Left lung (tissue), 10 donors: Measurements from ENCODE around the gene PMP22. TPM values are rescaled to one million over a fixed set of nuclear protein-coding genes. Genes with fewer than 3 reads are reported as not detected.
A peak's percentile ranks its signal among the peaks of the same experiment; 100 is the strongest.

ENCODE experiments used
- ATAC-seq: fragments of 200-7000 bp; cut with Tn5 transposase; one replicate; pipeline ENCODE4 v1.9.1; 2020; ENCODE audit warnings: moderate library complexity
- DNase-seq, 4 donors: peaks; one replicate each; pipeline ENCODE4 v3.0.0-alpha.2; 2013 to 2020
- H3K27ac ChIP-seq, 2 donors: fragments of 200-600 bp; sonication (generic) in 1 of 2; one replicate each; pipeline versions ENCODE4 v1.5.0 to v1.8.0; 2020 to 2021
- H3K27me3 ChIP-seq, 2 donors: fragments of 200-600 bp; sonication (generic) in 1 of 2; one replicate each; pipeline versions ENCODE4 v1.5.0 to v1.8.0; 2020 to 2021
- H3K36me3 ChIP-seq, 2 donors: fragments of 200-600 bp; sonication (generic) in 1 of 2; one replicate each; pipeline versions ENCODE4 v1.5.0 to v1.8.0; 2020 to 2021
- H3K4me1 ChIP-seq, 2 donors: fragments of 200-600 bp; one replicate each; pipeline ENCODE4 v1.8.0; 2021
- H3K4me3 ChIP-seq, 2 donors: fragments of 200-600 bp; sonication (generic) in 1 of 2; one replicate each; pipeline versions ENCODE4 v1.5.0 to v1.8.0; 2020 to 2021; ENCODE audit warnings: mild to moderate bottlenecking in 1 of 2
- H3K9me3 ChIP-seq, 2 donors: fragments of 200-600 bp; sonication (generic) in 1 of 2; one replicate each; pipeline versions ENCODE4 v1.5.0 to v1.8.0; 2020 to 2021
- CTCF ChIP-seq, 2 donors: fragments of 200-600 bp; sonication (generic) in 1 of 2; IDR thresholded peaks; one replicate each; pipeline versions ENCODE4 v1.5.0 to v1.8.0; 2021; ENCODE audit warnings: antibody characterized with exemption in 2 of 2
- intact Hi-C, 2 donors: fragments of 100-400 bp; cut with DNase I; formaldehyde crosslinking; loops; one replicate each; pipeline versions ENCODE4 v1.11.2 to v1.14.2; 2022
- polyA plus RNA-seq, 6 donors: library from polyadenylated mRNA; unstranded; fragments of 120-200 nt; gene quantifications; one replicate each; pipeline ENCODE4 v1.2.1, GENCODE V29; 2013; ENCODE audit not compliant: insufficient read length in 6 of 6
- total RNA-seq, 2 donors: library from RNA; stranded (reverse); fragmentation: NEBNext Ultra II Directional; extraction: Animal tissue kit (Norgen Biotek cat#: 25700); gene quantifications; one replicate each; pipeline ENCODE4 v1.2.1, GENCODE V29; 2021
- donor health status: DM: no; HTN: yes; CAD: no.
- donor health status: DM: no; HTN: no; CAD: no.

PMP22 gene
- total and polyA plus RNA-seq, 8 donors, result 109 to 165 (median 135) TPM

- Histone ChIP-seq H3K4me1 (no peaks in the 10 kb centered on the region), H3K27ac (no peak overlapping the region), H3K27me3 (no peaks in the 10 kb centered on the region), H3K9me3 (no peaks in the 10 kb centered on the region), H3K4me3 (no peak overlapping the region), H3K36me3 (no peaks in the 10 kb centered on the region)
- DNase-seq, result no peak
- intact Hi-C loops, result no loop called here
- TF ChIP-seq CTCF (IDR thresholded peaks at IDR 0.05), result no peak
- peak; percentile 49 for ATAC-seq
Measured at GRCh38 chr17:15298176-15298575, 33.0 kb upstream of the PMP22 start.

DNA sequence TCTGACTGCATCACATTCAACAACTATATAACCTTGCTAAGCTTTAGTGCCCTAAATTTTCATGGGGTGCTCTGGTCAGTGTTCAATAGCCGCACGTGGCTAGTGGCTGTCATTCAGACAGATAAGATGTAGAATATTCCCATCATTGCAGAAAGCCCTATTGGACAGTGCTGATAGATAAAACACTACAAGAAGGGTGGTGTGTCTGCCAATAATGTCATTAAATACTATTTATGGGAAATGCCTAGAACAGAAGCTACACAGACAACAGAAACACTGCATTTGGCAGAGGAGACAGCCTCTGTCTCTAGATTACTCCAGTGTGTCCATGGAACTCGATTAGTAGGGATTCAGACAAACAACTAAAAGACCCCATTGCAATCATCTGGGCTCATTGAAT, 28.4 kb upstream of the PMP22 start:
- no peak overlapping the region for H3K4me3 ChIP-seq
- no peak overlapping the region for H3K27ac ChIP-seq
- no peak for DNase-seq
- no peaks in the 10 kb centered on the region for H3K36me3 ChIP-seq
- intact Hi-C loops, result no loop called here
- TF ChIP-seq CTCF (IDR thresholded peaks at IDR 0.05), result no peak
- ATAC-seq, result no peak
- no peaks in the 10 kb centered on the region for H3K4me1 ChIP-seq
- no peaks in the 10 kb centered on the region for H3K27me3 ChIP-seq
- H3K9me3 ChIP-seq, result no peaks in the 10 kb centered on the region

- no peak overlapping the region for H3K4me3 ChIP-seq
- ATAC-seq, result peak; percentile 81
- intact Hi-C loops, result no loop called here
Measured at GRCh38 chr17:15291674-15292361, 26.7 kb upstream of the PMP22 start.

DNA sequence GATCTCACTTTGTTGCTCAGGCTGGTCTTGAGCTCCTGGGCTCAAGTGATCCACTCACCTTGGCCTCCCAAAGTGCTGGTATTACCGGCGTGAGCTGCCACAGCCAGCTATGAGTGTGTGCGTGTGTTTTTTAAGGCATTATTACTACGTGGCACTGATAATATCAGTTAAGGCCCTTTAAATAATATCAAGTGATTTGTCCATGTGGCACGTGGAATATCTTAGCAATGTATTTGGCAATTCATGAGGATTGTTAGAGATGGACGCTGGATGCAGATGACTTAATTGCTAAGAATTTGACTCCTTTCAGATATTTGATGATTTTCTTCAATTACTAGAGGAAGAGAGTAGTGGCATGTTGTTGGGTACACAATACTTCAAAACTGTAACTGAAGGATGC, 25.5 kb upstream of the PMP22 start:
- Histone ChIP-seq H3K27ac (no peak overlapping the region), H3K4me1 (no peaks in the 10 kb centered on the region), H3K9me3 (no peaks in the 10 kb centered on the region), H3K27me3 (no peaks in the 10 kb centered on the region), H3K36me3 (no peaks in the 10 kb centered on the region), H3K4me3 (no peak overlapping the region)
- DNase-seq (no peak), ATAC-seq (no peak)
- no peak for TF ChIP-seq CTCF (IDR thresholded peaks at IDR 0.05)
- intact Hi-C loops, result no loop called here

More at GRCh38 chr17:15291674-15292361, 26.7 kb upstream of the PMP22 start:
- TF ChIP-seq CTCF (IDR thresholded peaks at IDR 0.05), result no peak
- peak in 2 of 4 donors; percentile 29 to 44 for DNase-seq
- H3K27ac ChIP-seq, result no peak overlapping the region
- no peaks in the 10 kb centered on the region for H3K36me3 ChIP-seq
- H3K4me1 ChIP-seq, result no peaks in the 10 kb centered on the region
- H3K27me3 ChIP-seq, result no peaks in the 10 kb centered on the region
- no peaks in the 10 kb centered on the region for H3K9me3 ChIP-seq

GRCh38 chr17:15289285-15290183, 24.4 kb upstream of the PMP22 start:
- H3K9me3 ChIP-seq, result no peaks in the 10 kb centered on the region
- H3K36me3 ChIP-seq, result no peaks in the 10 kb centered on the region
- H3K4me1 ChIP-seq, result no peaks in the 10 kb centered on the region
- TF ChIP-seq CTCF (IDR thresholded peaks at IDR 0.05), result no peak
- H3K27ac ChIP-seq, result no peak overlapping the region
- intact Hi-C loops, result no loop called here
- DNase-seq, result no peak
- ATAC-seq, result no peak
- H3K27me3 ChIP-seq, result no peaks in the 10 kb centered on the region
- H3K4me3 ChIP-seq, result no peak overlapping the region
